GM12878 (cell line): ENCODE measurements around the gene LIMA1.

Source experiments
- CTCF ChIP-seq, 3 experiments: IDR thresholded peaks in 2 of 3; conservative IDR thresholded peaks in 1 of 3; 2 replicates each; pipeline ENCODE4 v1.5.1; 2011; ENCODE audit warnings: low read depth in 3 of 3, low read length in 3 of 3, mild to moderate bottlenecking in 3 of 3, control low read depth in 2 of 3, moderate library complexity in 2 of 3, inconsistent platforms in 1 of 3, mixed read lengths in 1 of 3; ENCODE audit not compliant: control insufficient read depth in 2 of 3, insufficient read depth in 1 of 3; ENCODE audit errors: extremely low read depth in 1 of 3
- FOS ChIP-seq: IDR thresholded peaks from 3 replicates; pipeline ENCODE4 v1.6.1; 2011; ENCODE audit warnings: borderline replicate concordance; ENCODE audit not compliant: insufficient read length; ENCODE audit errors: extremely low read depth
- HDAC6 ChIP-seq: fragments of 200-600 bp; sonication (generic); IDR thresholded peaks from one replicate; pipeline ENCODE4 v1.8.0; 2017; ENCODE audit warnings: antibody characterized with exemption; ENCODE audit not compliant: unreplicated experiment
- JUND ChIP-seq: IDR thresholded peaks from 2 replicates; pipeline ENCODE4 v1.6.1; 2012; ENCODE audit warnings: low read depth, mild to moderate bottlenecking, low read length, improper control_type of control experiment, moderate library complexity
- POLR2A ChIP-seq: IDR thresholded peaks from 2 replicates; pipeline ENCODE4 v1.6.1; 2011; ENCODE audit warnings: low read depth, mild to moderate bottlenecking, low read length
- RFX5 ChIP-seq: IDR thresholded peaks from 2 replicates; pipeline ENCODE4 v1.6.1; 2011; ENCODE audit warnings: low read depth, low read length, improper control_type of control experiment
- YY1 ChIP-seq: IDR thresholded peaks from 2 replicates; pipeline ENCODE4 v1.6.1; 2011; ENCODE audit warnings: low read depth, mild to moderate bottlenecking, low read length

DNA sequence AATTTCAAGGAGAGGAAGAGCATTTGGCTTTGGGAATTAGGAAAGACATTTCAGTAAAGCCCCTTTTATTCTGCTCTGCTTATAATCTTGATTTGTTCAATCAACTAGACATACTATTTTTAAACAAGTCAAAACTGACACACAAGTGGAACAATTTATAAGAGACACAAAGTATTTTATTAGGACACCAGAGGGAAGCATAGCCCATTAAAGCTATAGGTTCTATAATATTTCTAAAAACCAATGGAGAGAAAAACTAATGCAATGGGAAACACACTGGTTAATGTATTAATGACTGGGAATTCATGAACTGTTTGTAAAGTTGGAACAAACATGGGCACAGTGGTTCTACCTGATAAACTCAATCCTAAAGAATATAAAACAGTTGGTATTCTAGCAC, 100.9 kb downstream of the LIMA1 start:
- TF ChIP-seq JUND (no peak), FOS (no peak), POLR2A (no peak), HDAC6 (no peak), CTCF (IDR thresholded peaks at IDR 0.05 in 2 of 3, conservative IDR thresholded peaks at IDR 0.05 in 1 of 3; ENCODE audit: control insufficient read depth in 2 of 3, extremely low read depth in 1 of 3, insufficient read depth in 1 of 3, low read depth in 3 of 3, low read length in 3 of 3) (no peak; a peak in 1 of 6 replicates), YY1 (no peak), RFX5 (no peak)
